SJCRH30 (cell line): ENCODE results near the gene PRMT5. TPM values are rescaled to one million over a fixed set of nuclear protein-coding genes. Genes with fewer than 3 reads are reported as not detected.
"Not testable (repeated sequence)": the region's sequence is repeated elsewhere in the genome, so short reads cannot be mapped to it uniquely, and the experiment has no call there.

Experiments used
- DNase-seq, 2 experiments: peaks; one replicate each; pipeline ENCODE4 v3.0.0-alpha.2; 2015 to 2020
- H3K27ac ChIP-seq: fragments of 250-450 bp; sonication (Bioruptor Pico); 2 replicates; pipeline ENCODE4 v1.5.1; 2020; ENCODE audit warnings: mild to moderate bottlenecking, moderate library complexity
- H3K27me3 ChIP-seq: fragments of 250-450 bp; sonication (Bioruptor Pico); 2 replicates; pipeline ENCODE4 v1.5.1; 2020; ENCODE audit warnings: mild to moderate bottlenecking, moderate library complexity
- H3K36me3 ChIP-seq: fragments of 250-450 bp; sonication (Bioruptor Pico); 2 replicates; pipeline ENCODE4 v1.5.1; 2020; ENCODE audit warnings: mild to moderate bottlenecking, moderate library complexity
- H3K4me1 ChIP-seq: fragments of 250-450 bp; sonication (Bioruptor Pico); 2 replicates; pipeline ENCODE4 v1.5.1; 2020; ENCODE audit warnings: mild to moderate bottlenecking, moderate library complexity
- H3K4me3 ChIP-seq: fragments of 250-450 bp; sonication (Bioruptor Pico); 2 replicates; pipeline ENCODE4 v1.5.1; 2020; ENCODE audit warnings: mild to moderate bottlenecking, moderate library complexity
- H3K9me3 ChIP-seq: fragments of 250-450 bp; sonication (Bioruptor Pico); replicated peaks from 2 replicates; pipeline ENCODE4 v1.5.1; 2020; ENCODE audit warnings: mild to moderate bottlenecking, moderate library complexity
- total RNA-seq: library from RNA; depleted of rRNA; stranded (reverse); fragments of >200 nt; shearing (Covaris generic); gene quantifications from 2 replicates; pipeline ENCODE4 v1.2.3, GENCODE V29; 2014; rRNA removed

Gene PRMT5
- total RNA-seq = 104 and 113 TPM in 2 replicates

DNA sequence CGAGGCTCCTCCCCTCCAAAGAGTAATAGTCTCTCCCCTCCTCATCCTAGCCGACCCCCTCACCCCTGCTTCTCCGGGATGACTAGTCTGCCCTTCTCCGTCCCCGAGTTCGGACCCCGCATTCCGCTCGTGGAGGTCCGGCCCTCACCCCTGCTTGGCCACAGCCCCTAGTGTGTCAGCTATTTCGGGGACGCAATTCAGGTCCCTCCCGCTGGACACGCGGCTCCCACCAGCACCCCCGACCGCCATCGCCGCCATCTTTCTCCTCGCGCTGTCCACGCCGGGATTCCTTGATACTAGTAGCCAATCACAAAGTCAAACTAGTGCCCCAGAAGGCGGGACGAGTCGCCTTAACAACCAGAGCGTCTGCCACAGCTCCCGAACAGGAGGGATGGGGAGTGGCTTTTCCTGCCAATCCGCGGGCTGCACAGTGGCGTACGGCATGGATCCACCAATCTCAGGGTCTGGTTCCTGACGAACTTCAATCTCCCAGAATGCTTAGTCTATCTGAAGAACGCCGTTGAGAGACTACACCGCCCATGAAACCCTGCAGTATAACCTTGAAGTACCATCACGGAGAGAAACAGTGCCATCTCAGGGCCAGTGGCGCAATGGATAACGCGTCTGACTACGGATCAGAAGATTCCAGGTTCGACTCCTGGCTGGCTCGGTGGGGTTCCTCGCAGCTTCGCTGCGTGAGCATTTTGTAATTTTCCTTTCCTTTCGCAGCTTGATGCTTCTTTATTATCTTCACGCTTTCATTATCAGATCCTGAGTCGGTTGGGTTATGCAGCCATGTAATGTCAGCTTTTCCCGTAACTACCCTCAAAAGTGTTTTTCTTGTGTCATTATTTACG lies at the start of gene PRMT5:
Gene PRMT5, minus strand, starts transcription at position 273 of the 857 bp plus-strand sequence. Its CDS starts 15 bp downstream, at position 258.
- Histone ChIP-seq H3K36me3 (peaks cover 9% of the 10 kb centered on the region), H3K27me3 (no peaks in the 10 kb centered on the region), H3K27ac (peak within 1 kb of the TSS; percentile 73), H3K4me1 (no peaks in the 10 kb centered on the region; the same call in 1 of the 2 replicates), H3K9me3 (no peaks in the 10 kb centered on the region), H3K4me3 (peak within 1 kb of the TSS; percentile 82)
- peak; percentile 99 to 100 for DNase-seq

- Histone ChIP-seq H3K36me3 (peaks cover 43% of the 10 kb centered on the region), H3K4me1 (peaks cover 31% of the 10 kb centered on the region), H3K27me3 (no peaks in the 10 kb centered on the region)
Observed at GRCh38 chr14:22978487-22978837, 49.3 kb upstream of the PRMT5 start.

DNA sequence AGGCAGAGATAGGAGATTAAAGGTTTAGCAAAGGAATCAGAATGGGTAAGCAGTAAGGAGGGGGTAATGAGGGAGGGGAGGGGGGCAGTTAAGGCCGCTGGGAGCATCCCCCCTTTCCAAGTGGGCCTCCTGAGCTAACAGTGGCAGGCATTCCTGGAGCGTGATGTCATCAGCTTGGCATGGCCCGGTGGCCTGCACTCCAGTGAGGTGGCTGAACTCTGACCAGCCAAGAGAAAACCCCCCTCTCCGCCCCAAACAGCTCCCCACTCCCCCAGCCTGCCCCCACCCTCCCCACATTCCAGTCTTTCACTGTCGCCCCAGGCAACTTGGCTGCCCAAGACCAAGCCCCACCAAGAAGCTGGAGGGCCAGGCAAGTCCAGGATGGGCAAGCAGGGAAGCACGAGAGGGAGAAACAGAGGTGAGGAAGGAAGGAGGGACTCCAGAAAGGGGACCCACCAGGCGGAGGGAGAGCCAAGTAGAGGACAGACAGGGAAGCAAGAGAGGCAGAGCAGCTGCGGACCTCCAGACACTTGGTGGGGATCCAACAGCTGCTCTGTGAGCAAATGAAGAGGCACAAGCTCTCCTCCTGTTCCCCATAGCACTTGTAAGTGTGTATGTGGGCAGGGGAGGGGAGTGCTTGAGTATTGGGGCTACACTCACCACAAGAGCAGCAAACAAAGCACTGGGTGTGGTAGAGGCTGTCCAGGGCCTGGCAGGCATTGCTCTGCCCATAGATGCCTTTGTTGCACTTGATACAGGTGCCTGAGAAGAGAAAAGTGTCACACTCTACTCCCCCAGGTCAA lies 48.7 kb upstream of the PRMT5 start:
- H3K27me3 ChIP-seq = no peaks in the 10 kb centered on the region
- H3K9me3 ChIP-seq = no peaks in the 10 kb centered on the region
- peaks cover 29% of the 10 kb centered on the region for H3K4me1 ChIP-seq
- peak overlapping the region; percentile 91 for H3K4me3 ChIP-seq
- H3K27ac ChIP-seq = peak overlapping the region; percentile 88
- peaks cover 49% of the 10 kb centered on the region for H3K36me3 ChIP-seq
- peak; percentile 96 for DNase-seq

More at GRCh38 chr14:22978487-22978837, 49.3 kb upstream of the PRMT5 start:
- H3K27ac ChIP-seq = peak overlapping the region; percentile 88
- DNase-seq = no peak
- peak overlapping the region; percentile 91 for H3K4me3 ChIP-seq
- H3K9me3 ChIP-seq = no peaks in the 10 kb centered on the region

DNA sequence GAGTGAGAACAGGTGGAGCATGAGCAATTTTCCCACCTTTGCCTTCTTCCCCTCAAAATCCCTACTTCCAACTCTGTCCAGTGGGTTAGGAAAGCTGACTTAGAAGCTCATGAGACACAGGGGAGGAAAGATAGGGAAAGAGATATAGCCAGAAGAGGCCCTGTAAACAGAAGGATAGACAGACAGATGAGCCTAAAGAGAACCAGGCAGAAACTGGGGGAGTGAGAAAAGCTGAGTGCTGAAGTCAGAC lies 48.2 kb upstream of the PRMT5 start:
- Histone ChIP-seq H3K4me3 (peak overlapping the region; percentile 34), H3K9me3 (no peaks in the 10 kb centered on the region), H3K27me3 (no peaks in the 10 kb centered on the region), H3K4me1 (peaks cover 29% of the 10 kb centered on the region), H3K27ac (peak overlapping the region; percentile 88), H3K36me3 (peaks cover 55% of the 10 kb centered on the region)
- no peak for DNase-seq

DNA sequence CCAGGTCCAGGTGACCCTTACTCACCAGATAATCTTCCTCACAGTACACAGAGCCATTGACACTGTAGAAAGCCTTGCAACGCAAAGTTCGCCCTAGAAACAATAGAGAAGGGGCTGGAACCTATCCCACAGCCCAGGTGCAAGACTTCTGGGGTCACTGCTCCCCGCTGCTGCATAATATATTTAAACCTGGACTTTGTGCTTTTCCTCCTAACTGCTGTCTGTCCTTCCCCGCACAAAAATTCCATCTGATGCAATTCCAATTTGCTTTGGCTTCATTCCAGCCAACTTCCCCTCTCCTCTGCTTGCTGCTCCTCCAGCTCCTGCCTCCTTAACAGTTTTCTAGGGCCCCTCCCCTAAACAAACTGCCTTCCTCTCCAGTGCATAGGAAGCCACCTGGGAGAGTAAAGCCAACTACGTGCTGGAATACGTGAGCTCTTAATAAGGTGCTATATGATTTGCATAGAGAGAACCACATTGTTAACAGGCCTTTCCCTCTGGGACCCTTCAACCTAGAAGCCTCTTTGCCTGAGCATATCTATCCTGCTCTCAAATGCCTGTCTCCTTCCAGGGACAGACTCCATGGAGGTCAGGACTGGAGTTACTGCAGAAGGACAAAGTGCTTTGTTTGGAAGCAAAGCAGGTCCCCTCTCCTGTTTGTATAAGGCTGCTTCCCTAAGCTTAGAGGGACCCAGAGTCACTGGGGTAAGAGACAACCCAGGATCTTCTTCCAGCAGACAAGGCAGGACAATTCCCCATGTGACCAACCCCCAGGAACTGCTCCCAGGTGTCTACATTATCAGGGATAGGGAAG lies 47.7 kb upstream of the PRMT5 start:
- peaks cover 29% of the 10 kb centered on the region for H3K4me1 ChIP-seq
- DNase-seq = peak in 1 of 2 experiments; percentile 47
- H3K27me3 ChIP-seq = no peaks in the 10 kb centered on the region
- peak overlapping the region; percentile 88 for H3K27ac ChIP-seq
- H3K36me3 ChIP-seq = peaks cover 60% of the 10 kb centered on the region
- H3K4me3 ChIP-seq = peak overlapping the region; percentile 34
- no peaks in the 10 kb centered on the region for H3K9me3 ChIP-seq

DNA sequence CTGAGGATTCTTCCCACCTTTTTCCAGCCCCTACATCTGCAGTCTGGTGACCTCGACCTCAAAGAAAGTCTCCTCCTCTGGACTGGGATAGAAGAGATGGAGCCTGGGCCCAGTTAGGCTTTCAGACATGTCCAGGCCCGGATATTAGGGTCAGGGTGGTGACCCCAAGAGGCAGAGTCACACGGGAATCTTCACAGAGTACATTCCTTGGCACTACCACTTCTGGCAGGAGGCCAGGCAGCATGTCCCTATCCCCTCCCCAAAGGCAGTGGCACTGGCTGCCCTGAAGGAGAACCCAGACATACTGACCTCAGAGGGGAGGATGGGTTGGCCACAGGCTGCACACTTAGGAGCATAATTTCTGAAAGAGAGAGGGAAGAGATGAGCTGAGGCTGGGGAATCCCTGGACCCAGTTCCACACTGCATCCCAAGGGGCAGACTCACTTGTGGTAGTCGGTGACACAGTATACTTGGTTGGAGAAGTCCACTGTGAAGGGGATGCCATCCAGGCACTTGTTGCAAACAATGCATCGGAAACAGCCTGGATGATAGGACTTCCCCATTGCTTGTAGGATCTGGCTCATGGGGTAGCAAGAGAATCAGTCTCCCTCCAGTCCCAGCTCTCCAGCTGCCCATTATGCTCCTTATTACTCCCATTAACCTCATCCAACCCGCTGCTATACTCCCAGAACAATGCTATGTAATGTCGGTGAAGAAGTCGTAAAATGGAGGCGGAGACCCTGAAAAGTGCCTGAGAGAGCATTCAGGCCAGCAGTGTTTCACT lies 45.5 kb upstream of the PRMT5 start:
- Histone ChIP-seq H3K4me3 (no peak overlapping the region), H3K9me3 (no peaks in the 10 kb centered on the region), H3K27ac (no peak overlapping the region), H3K27me3 (no peaks in the 10 kb centered on the region), H3K4me1 (peaks cover 29% of the 10 kb centered on the region), H3K36me3 (peaks cover 65% of the 10 kb centered on the region)
- no peak for DNase-seq

DNA sequence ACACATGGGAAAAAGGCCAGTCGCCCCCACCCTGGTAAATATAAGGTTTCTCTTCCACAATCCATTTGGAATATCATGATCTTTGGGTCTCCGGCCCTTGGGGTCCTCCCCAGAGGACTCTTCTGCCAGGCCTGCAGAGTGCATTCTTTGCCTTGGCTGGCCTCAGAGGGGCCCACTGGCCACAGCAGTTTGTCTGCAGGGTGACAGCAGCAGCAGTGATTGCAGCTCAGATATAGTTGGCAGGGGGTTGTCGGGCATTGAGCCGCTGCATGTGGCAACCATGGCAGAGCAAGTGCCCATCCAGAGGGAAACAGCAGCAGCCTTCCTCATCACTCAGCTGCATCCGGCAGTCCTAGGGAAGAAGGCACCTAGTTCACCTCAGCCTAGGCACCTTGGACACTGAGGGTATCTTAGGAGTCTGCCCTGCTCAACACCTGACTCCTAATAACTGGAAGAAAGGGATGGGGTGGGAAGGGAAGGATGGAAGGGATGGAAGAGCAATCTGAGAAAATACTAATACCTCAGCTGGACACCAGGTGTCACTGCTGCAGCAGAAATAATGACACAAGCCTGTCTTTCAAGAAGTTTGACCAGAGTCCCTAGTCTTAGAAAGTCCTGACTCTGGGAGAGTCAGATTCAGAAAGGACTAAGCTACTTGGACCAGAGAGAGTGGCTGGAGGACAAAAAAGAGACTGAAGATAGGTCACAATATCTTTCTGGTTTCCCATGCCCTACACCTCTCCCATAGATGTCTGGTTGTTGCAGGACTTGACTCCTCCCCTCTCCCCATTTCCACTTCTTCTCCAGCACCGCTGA lies 44.2 kb upstream of the PRMT5 start:
- peak; percentile 36 to 78 for DNase-seq
- H3K4me3 ChIP-seq = no peak overlapping the region

DNA sequence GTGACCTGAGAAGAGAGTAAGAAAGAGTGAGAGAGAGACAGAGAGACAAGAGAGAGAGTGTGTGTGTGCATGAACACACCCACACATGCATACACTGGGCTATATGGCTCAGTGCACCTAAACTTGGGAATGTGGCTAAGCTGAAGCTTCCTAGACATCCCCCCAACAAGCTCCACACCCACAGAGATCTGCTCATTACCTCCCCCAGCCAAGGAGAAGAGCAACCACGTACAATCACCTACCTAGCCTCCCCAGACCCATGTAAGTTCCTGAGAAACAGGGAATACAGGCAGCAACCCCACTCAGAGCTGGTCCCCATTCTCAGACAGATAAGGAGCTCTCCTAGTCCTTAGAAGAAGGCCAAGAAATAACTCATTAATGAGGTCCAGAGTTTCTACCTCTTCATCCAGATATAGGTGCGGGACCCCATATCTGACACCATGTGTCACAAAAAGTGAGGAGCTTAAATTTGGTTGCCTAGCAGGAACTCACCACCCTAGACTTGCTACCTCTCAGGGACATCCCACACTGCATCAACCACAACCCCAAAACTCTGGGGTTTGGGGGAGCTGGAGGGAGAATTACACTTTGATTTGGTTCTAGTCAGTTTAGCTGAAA lies 43.2 kb upstream of the PRMT5 start:
- DNase-seq = no peak
- peaks cover 66% of the 10 kb centered on the region for H3K36me3 ChIP-seq

More for the DNA sequence above, 44.2 kb upstream of the PRMT5 start:
- H3K36me3 ChIP-seq = peaks cover 66% of the 10 kb centered on the region
- no peak overlapping the region for H3K27ac ChIP-seq
- H3K27me3 ChIP-seq = no peaks in the 10 kb centered on the region
- H3K4me1 ChIP-seq = peaks cover 21% of the 10 kb centered on the region
- H3K9me3 ChIP-seq = no peaks in the 10 kb centered on the region

GRCh38 chr14:22971152-22971551 lies 42.0 kb upstream of the PRMT5 start:
- peaks cover 1% of the 10 kb centered on the region; the same call in 1 of the 2 replicates for H3K4me1 ChIP-seq
- H3K36me3 ChIP-seq = peaks cover 54% of the 10 kb centered on the region
- no peak overlapping the region for H3K4me3 ChIP-seq
- H3K27ac ChIP-seq = no peak overlapping the region
- no peak for DNase-seq
- H3K27me3 ChIP-seq = no peaks in the 10 kb centered on the region
- H3K9me3 ChIP-seq = no peaks in the 10 kb centered on the region

More for the DNA sequence above, 43.2 kb upstream of the PRMT5 start:
- Histone ChIP-seq H3K27ac (no peak overlapping the region), H3K27me3 (no peaks in the 10 kb centered on the region), H3K4me3 (no peak overlapping the region), H3K9me3 (no peaks in the 10 kb centered on the region), H3K4me1 (peaks cover 14% of the 10 kb centered on the region)

- no peaks in the 10 kb centered on the region for H3K9me3 ChIP-seq
- no peak overlapping the region for H3K4me3 ChIP-seq
- DNase-seq = no peak
- no peaks in the 10 kb centered on the region for H3K27me3 ChIP-seq
- H3K4me1 ChIP-seq = no peaks in the 10 kb centered on the region
- H3K36me3 ChIP-seq = peaks cover 16% of the 10 kb centered on the region
- no peak overlapping the region for H3K27ac ChIP-seq
Observed at GRCh38 chr14:22966783-22967269, 37.6 kb upstream of the PRMT5 start.

- not testable (repeated sequence) for H3K27ac ChIP-seq, H3K27me3 ChIP-seq, DNase-seq, H3K4me3 ChIP-seq, H3K9me3 ChIP-seq, H3K4me1 ChIP-seq, H3K36me3 ChIP-seq
Observed at GRCh38 chr14:22965916-22966782, 37.0 kb upstream of the PRMT5 start.

DNA sequence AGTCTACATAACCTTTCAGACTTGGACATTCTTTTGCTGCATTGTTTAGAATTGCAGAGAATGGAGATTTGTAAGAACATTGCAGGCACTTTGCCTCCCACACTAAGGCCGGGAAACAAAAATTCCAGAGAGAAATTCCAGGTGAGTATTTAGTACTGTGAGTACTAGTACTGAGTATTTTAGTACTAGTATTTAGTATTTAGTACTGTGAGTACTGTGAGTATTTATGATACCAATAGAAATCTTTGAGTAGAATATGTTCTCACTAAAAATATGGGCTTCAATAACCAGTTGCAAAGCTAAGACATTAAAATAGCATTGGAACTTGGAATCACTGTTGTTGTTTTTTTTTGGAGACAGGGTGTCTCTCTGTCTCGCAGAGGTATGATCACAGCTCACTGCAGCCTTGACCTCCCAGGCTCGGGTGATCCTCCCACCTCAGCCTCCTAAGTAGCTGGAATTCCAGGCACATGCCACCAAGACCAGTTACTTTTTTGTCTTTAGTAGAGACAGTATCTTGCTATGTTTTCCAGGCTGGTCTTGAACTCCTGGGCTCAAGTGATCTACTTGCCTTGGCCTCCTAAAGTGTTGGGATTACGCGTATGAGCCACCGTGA lies 33.0 kb upstream of the PRMT5 start:
- no peaks in the 10 kb centered on the region; the same call in 1 of the 2 replicates for H3K4me1 ChIP-seq
- no peak overlapping the region for H3K27ac ChIP-seq
- H3K4me3 ChIP-seq = no peak overlapping the region
- no peaks in the 10 kb centered on the region for H3K9me3 ChIP-seq
- no peaks in the 10 kb centered on the region for H3K36me3 ChIP-seq
- DNase-seq = no peak
- no peaks in the 10 kb centered on the region for H3K27me3 ChIP-seq
